Stomach (tissue), 9 donors: Measurements from ENCODE around the gene FAM20C. TPM values are rescaled to one million over a fixed set of nuclear protein-coding genes. Genes with fewer than 3 reads are reported as not detected.
A peak's percentile ranks its signal among the peaks of the same experiment; 100 is the strongest.

ENCODE experiments used
- DNase-seq, 2 donors: peaks; one replicate each; pipeline versions ENCODE4 v3.0.0 to v3.0.0-alpha.2; 2013 to 2019
- H3K27ac ChIP-seq, 5 donors: fragments of 200-600 bp in 4 of 5; sonication (generic) in 4 of 5; one replicate each; pipeline ENCODE4 v1.5.1; 2013 to 2019; ENCODE audit warnings: mild to moderate bottlenecking in 1 of 5, moderate library complexity in 1 of 5
- H3K27me3 ChIP-seq, 3 donors: fragments of 200-600 bp; sonication (generic); one replicate each; pipeline ENCODE4 v1.5.1; 2017 to 2019; ENCODE audit warnings: mixed run types in 1 of 3
- H3K36me3 ChIP-seq, 4 donors: fragments of 200-600 bp; sonication (generic); 1 replicate in 3 of 4; 2 replicates in 1 of 4; pipeline ENCODE4 v1.5.1; 2016 to 2019
- H3K4me1 ChIP-seq, 4 donors: fragments of 200-600 bp; sonication (generic); one replicate each; pipeline ENCODE4 v1.5.1; 2016 to 2019
- H3K4me3 ChIP-seq, 4 donors: fragments of 200-600 bp; sonication (generic) in 3 of 4; one replicate each; pipeline ENCODE4 v1.5.1; 2016 to 2019; ENCODE audit warnings: mild to moderate bottlenecking in 1 of 4
- H3K9me3 ChIP-seq, 4 donors: fragments of 200-600 bp; sonication (generic); one replicate each; pipeline ENCODE4 v1.5.1; 2016 to 2019
- EP300 ChIP-seq: sonication (generic); formaldehyde crosslinking; IDR thresholded peaks from one replicate; pipeline ENCODE4 v1.6.1; 2017; ENCODE audit warnings: antibody characterized with exemption
- POLR2A ChIP-seq, 4 donors: fragments of 450-650 bp; IDR thresholded peaks; one replicate each; pipeline ENCODE4 v1.6.1; 2016; ENCODE audit warnings: antibody characterized with exemption in 4 of 4, control low read depth in 2 of 4, mild to moderate bottlenecking in 1 of 4, moderate library complexity in 1 of 4
- POLR2AphosphoS5 ChIP-seq, 3 donors: sonication (generic); formaldehyde crosslinking; IDR thresholded peaks; one replicate each; pipeline ENCODE4 v1.6.1; 2016; ENCODE audit warnings: antibody characterized with exemption in 3 of 3
- WGBS, 5 donors: extraction: QIAGEN DNeasy Blood & Tissue Kit in 3 of 5; methylation state at CpG; one replicate each; pipeline versions ENCODE4 v1.1.5 to v1.1.7; 2013 to 2018; 5-methylcytosine and 5-hydroxymethylcytosine counted together
- intact Hi-C: fragments of 100-400 bp; cut with DNase I; formaldehyde crosslinking; loops from one replicate; pipeline ENCODE4 v1.15.1; 2023; ENCODE audit warnings: low total_unique reads
- polyA plus RNA-seq, 3 donors: library from polyadenylated mRNA; stranded (reverse); fragments of 200-250 nt; gene quantifications; one replicate each; pipeline ENCODE4 v1.2.3, GENCODE V29; 2013
- total RNA-seq, 5 donors: library from RNA; depleted of rRNA; stranded (reverse); fragments of >200 nt; gene quantifications; one replicate each; pipeline versions ENCODE4 v1.1.0 to v1.2.3, GENCODE V29; 2014 to 2016
- TF ChIP-seq, protein P1 (sequence below), 7 experiments: fragments of 450-650 bp in 4 of 7; fragments of 200-600 bp in 3 of 7; sonication (generic) in 3 of 7; IDR thresholded peaks; one replicate each; pipeline ENCODE4 v1.5.1; 2016 to 2019; ENCODE audit warnings: antibody characterized with exemption in 7 of 7, control low read depth in 2 of 7, mild to moderate bottlenecking in 1 of 7
- donor health status: healthy with polysubstance abuse.
- donor health status: Bipolar disorder and iron deficiency.
- donor health status: healthy.

FAM20C gene
- total and polyA plus RNA-seq, 8 donors: 19.1 to 89.8 (median 34.5) TPM

DNA sequence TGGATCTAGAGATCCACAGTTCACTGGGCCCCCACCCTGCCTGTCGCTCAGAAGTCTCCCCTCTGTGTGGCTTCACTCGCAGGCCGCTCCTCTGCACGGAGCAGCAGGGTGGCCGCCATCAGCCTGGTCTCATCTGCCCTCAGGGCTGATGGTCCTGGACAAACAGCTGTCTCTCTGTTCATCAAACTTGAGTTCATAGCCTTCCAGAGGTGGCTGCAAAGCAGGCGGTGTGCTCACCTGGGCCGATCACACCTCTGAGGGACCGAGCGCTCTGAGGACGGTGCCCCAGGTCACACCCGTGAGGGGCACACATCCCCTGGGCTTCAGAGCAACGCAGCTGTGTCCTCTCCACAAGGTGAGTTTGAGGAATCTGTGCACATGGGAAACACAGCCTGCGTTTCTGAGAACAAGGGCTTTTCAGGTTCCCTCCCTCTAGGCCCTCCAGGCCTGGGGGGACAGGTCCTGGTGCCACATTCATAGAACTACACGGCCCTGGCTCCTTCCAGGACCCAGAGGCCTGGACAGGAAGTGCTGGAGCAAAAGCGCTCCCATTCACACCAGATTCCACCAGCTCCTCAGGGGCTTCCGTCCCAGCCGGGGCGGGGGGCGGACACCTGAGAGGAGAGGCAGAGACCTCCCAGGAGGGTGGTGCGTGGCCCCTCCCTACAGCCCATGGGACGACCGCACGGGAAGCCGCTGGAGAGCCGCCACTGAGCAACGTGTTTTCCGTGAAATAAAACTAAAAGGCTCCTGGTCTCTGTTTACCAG, 31.2 kb upstream of the FAM20C start:
- 50 to 81% (median 79%) methylated on average over 26 to 27 of the region's 27 CpGs for WGBS, 5 donors
- Histone ChIP-seq H3K4me3 (no peak overlapping the region), H3K27ac (peak overlapping the region in 2 of 5 donors; percentile 26 to 30), H3K36me3 (no peaks in the 10 kb centered on the region), H3K9me3 (no peaks in the 10 kb centered on the region), H3K4me1 (peaks cover 11 to 45% (median 24%) of the 10 kb centered on the region in 4 donors), H3K27me3 (peaks cover 0 to 11% (median 0%) of the 10 kb centered on the region in 3 donors)
- intact Hi-C loops: no loop called here
- DNase-seq: no peak
- TF ChIP-seq EP300 (no peak), POLR2A (IDR thresholded peaks at IDR 0.05) (no peak), POLR2AphosphoS5 (IDR thresholded peaks at IDR 0.05) (no peak)
- TF ChIP-seq, protein P1, sequence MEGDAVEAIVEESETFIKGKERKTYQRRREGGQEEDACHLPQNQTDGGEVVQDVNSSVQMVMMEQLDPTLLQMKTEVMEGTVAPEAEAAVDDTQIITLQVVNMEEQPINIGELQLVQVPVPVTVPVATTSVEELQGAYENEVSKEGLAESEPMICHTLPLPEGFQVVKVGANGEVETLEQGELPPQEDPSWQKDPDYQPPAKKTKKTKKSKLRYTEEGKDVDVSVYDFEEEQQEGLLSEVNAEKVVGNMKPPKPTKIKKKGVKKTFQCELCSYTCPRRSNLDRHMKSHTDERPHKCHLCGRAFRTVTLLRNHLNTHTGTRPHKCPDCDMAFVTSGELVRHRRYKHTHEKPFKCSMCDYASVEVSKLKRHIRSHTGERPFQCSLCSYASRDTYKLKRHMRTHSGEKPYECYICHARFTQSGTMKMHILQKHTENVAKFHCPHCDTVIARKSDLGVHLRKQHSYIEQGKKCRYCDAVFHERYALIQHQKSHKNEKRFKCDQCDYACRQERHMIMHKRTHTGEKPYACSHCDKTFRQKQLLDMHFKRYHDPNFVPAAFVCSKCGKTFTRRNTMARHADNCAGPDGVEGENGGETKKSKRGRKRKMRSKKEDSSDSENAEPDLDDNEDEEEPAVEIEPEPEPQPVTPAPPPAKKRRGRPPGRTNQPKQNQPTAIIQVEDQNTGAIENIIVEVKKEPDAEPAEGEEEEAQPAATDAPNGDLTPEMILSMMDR (IDR thresholded peaks at IDR 0.05): no peak

- H3K27me3 ChIP-seq: peaks cover 0 to 11% (median 0%) of the 10 kb centered on the region in 3 donors
- TF ChIP-seq, protein P1 (IDR thresholded peaks at IDR 0.05): no peak
- TF ChIP-seq POLR2A (IDR thresholded peaks at IDR 0.05) (no peak), POLR2AphosphoS5 (IDR thresholded peaks at IDR 0.05) (no peak), EP300 (no peak)
- H3K9me3 ChIP-seq: no peaks in the 10 kb centered on the region
- peaks cover 13 to 60% (median 32%) of the 10 kb centered on the region in 4 donors for H3K4me1 ChIP-seq
- intact Hi-C loops: no loop called here
- no peak for DNase-seq
- no peak overlapping the region for H3K27ac ChIP-seq
- no peak overlapping the region for H3K4me3 ChIP-seq
- no peaks in the 10 kb centered on the region for H3K36me3 ChIP-seq
- WGBS, 5 donors: 83 to 93% (median 87%) methylated on average over 17 to 21 of the region's 21 CpGs
Observed at GRCh38 chr7:162632-163297, 29.6 kb upstream of the FAM20C start.

GRCh38 chr7:163298-163695, 29.1 kb upstream of the FAM20C start:
- WGBS, 5 donors: 81 to 91% (median 90%) methylated on average over 11 to 12 of the region's 12 CpGs
- Histone ChIP-seq H3K9me3 (no peaks in the 10 kb centered on the region), H3K36me3 (no peaks in the 10 kb centered on the region), H3K4me1 (peaks cover 13 to 60% (median 32%) of the 10 kb centered on the region in 4 donors), H3K27me3 (peaks cover 0 to 11% (median 0%) of the 10 kb centered on the region in 3 donors), H3K27ac (no peak overlapping the region), H3K4me3 (no peak overlapping the region)
- intact Hi-C loops: no loop called here
- no peak for DNase-seq
- TF ChIP-seq POLR2A (IDR thresholded peaks at IDR 0.05) (no peak), EP300 (no peak), POLR2AphosphoS5 (IDR thresholded peaks at IDR 0.05) (no peak)
- TF ChIP-seq, protein P1 (IDR thresholded peaks at IDR 0.05): no peak

DNA sequence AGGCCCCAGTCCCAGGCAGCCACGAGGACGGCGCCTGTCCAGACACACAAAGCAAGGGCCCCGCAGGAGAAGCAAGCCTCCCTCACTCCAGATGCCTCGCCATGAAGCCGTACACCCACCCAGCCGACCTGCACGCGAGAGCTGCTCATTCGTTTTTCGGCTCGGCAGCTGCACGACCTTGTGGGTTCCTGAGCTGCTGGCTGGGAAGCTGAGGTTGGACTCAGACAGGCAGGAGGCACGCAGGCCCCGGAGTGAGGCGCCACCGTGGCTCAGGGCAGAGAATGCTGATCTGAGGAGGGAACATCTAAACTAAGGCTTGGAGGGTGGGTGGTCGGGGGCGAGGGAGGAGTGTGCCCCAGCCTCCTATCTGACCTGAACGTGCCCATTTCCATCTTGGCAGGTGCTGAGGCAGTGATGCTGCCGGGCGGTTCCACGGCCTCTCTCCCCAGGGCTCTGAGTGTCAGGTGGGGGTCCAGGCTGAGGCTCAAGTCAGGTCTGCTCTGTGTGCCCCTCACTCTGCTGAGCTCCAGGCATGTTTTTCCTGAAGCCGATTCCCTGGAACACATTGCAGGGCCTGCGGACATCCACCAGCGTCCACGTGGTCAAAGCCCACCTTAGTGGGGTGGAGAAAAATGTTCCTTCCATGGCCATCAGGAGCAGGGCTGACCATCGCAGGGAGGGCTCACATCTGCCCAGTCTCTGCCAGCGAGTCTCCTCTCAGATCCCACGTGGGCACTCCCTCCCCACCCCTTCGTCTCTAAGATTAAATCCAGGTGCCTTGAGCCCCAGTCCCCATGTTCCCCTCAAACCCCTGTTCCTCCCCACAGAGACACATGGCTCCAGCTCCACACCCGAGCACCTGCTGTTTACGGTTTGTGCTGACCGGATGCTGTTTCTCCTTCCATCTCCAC, 28.1 kb upstream of the FAM20C start:
- 52 to 70% (median 62%) methylated on average over 25 to 34 of the region's 34 CpGs for WGBS, 5 donors

More for the DNA sequence above, 28.1 kb upstream of the FAM20C start:
- TF ChIP-seq POLR2A (IDR thresholded peaks at IDR 0.05): no peak
- no peak for TF ChIP-seq EP300
- TF ChIP-seq, protein P1 (IDR thresholded peaks at IDR 0.05): no peak
- no peak for TF ChIP-seq POLR2AphosphoS5 (IDR thresholded peaks at IDR 0.05)
- Histone ChIP-seq H3K9me3 (no peaks in the 10 kb centered on the region), H3K36me3 (no peaks in the 10 kb centered on the region), H3K27me3 (peaks cover 0 to 11% (median 0%) of the 10 kb centered on the region in 3 donors), H3K27ac (peak overlapping the region; percentile 70 to 83 (median 78)), H3K4me3 (no peak overlapping the region), H3K4me1 (peaks cover 13 to 60% (median 32%) of the 10 kb centered on the region in 4 donors)
- no peak for DNase-seq
- intact Hi-C loops: no loop called here
